HepG2 (cell line): ENCODE measurements around the gene BLOC1S1. TPM values are rescaled to one million over a fixed set of nuclear protein-coding genes. Genes with fewer than 3 reads are reported as not detected.

Experiments used
- CEBPG ChIP-seq: IDR thresholded peaks from 2 replicates; pipeline ENCODE4 v1.6.1; 2016
- RAD21 ChIP-seq: fragments of 450-650 bp; formaldehyde crosslinking; IDR thresholded peaks from 2 replicates; pipeline ENCODE4 v1.5.0; 2020; ENCODE audit warnings: mild to moderate bottlenecking
- RCOR2 ChIP-seq: IDR thresholded peaks from 2 replicates; pipeline ENCODE4 v1.6.1; 2016; ENCODE audit warnings: missing biosample characterization, missing genetic modification reagents
- STAG1 ChIP-seq: sonication (generic); formaldehyde crosslinking; IDR thresholded peaks from 2 replicates; pipeline ENCODE4 v1.4.0; 2020; ENCODE audit warnings: missing genetic modification reagents
- TFAP4 ChIP-seq: sonication (generic); IDR thresholded peaks from 2 replicates; pipeline ENCODE4 v1.6.1; 2016; ENCODE audit warnings: low read depth, borderline replicate concordance
- ZBTB7B ChIP-seq: sonication (generic); formaldehyde crosslinking; IDR thresholded peaks from 2 replicates; pipeline ENCODE4 v1.4.0; 2020; ENCODE audit warnings: missing genetic modification reagents
- ZNF292 ChIP-seq: sonication (generic); formaldehyde crosslinking; IDR thresholded peaks from 2 replicates; pipeline ENCODE4 v1.8.1; 2022; ENCODE audit warnings: mild to moderate bottlenecking, low read depth, missing genetic modification reagents, borderline replicate concordance
- ZNF773 ChIP-seq: sonication (generic); formaldehyde crosslinking; IDR thresholded peaks from 2 replicates; pipeline ENCODE4 v1.4.0; 2020; ENCODE audit warnings: missing genetic modification reagents, borderline replicate concordance
- ZSCAN25 ChIP-seq: sonication (generic); formaldehyde crosslinking; IDR thresholded peaks from 2 replicates; pipeline ENCODE4 v1.8.0; 2022; ENCODE audit warnings: mild to moderate bottlenecking, missing genetic modification reagents
- polyA plus RNA-seq, 8 experiments: library from polyadenylated mRNA; depleted of rRNA in 3 of 8; stranded (reverse) in 7 of 8; unstranded in 1 of 8; fragments of >200 nt; fragmentation: Illumina TruSeq in 4 of 8; extraction: Trizol in 4 of 8; gene quantifications; 2 replicates each; pipeline versions ENCODE4 v1.2.1 to v1.2.3, GENCODE V29; 2011 to 2016; ENCODE audit warnings: low read depth in 4 of 8, missing spikeins in 1 of 8, mixed read lengths in 1 of 8; ENCODE audit not compliant: insufficient read depth in 1 of 8
- total RNA-seq, 5 experiments: library from RNA; depleted of rRNA; stranded (reverse); fragments of >200 nt; fragmentation: Illumina TruSeq; extraction: Trizol; gene quantifications; 2 replicates each; pipeline ENCODE4 v1.2.3, GENCODE V29; 2016; ENCODE audit warnings: low read depth in 1 of 5
- TF ChIP-seq, protein P1 (sequence below), 2 experiments: fragments of 450-650 bp in 1 of 2; sonication (generic) in 1 of 2; formaldehyde crosslinking in 1 of 2; IDR thresholded peaks; 2 replicates each; pipeline versions ENCODE4 v1.6.1 to v1.8.0; 2016 to 2022; ENCODE audit warnings: antibody characterized with exemption in 1 of 2, mild to moderate bottlenecking in 1 of 2, missing genetic modification reagents in 1 of 2
- TF ChIP-seq, protein P2 (sequence below): IDR thresholded peaks from 2 replicates; pipeline ENCODE4 v1.4.0; 2020; ENCODE audit warnings: mild to moderate bottlenecking, missing genetic modification reagents

BLOC1S1 gene
- total and polyA plus RNA-seq, 2 of the 13 experiments (the other 11 are each of a cell fraction or from before 2014, with no cell fraction given), result 55.1 to 95.3 TPM

DNA sequence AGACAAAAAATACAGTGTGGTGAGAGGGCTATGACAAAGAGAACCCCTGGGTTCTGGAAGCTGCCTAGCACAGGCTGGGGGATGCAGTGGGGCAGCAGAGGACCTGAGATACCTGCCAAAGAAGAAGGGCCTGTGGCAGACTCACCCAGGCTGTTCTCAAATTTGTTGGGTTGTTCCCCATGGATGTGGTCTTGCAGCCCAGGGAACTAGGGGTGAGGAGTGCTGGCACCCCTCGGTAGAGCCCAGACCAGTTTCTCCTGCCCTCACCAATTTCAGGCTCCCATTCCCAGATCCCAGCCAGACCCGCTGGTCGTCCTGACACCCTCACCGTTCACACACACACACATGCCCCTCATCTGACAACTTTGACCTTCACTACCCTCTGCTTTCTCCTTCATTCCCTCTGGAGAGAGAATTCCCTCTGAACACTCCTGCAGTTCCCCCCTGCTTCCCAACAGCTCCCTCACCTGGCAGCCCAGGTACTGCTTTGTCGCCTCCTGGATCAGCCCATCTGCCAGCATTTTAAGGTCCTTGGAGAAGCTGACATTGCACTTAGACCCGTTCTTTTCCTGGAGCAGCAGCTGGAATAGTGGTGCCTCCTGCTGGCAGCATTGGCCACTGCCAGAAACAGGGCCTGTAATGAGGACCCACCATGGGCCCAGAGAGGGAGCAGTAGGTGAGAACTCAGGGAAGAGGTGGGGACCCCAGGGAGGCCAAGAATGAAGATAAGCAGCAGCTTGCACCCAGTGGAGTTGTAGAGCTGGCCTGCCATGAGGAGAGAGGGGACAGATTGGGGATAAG lies 21.1 kb downstream of the BLOC1S1 start (continued):
- TF ChIP-seq, protein P1, sequence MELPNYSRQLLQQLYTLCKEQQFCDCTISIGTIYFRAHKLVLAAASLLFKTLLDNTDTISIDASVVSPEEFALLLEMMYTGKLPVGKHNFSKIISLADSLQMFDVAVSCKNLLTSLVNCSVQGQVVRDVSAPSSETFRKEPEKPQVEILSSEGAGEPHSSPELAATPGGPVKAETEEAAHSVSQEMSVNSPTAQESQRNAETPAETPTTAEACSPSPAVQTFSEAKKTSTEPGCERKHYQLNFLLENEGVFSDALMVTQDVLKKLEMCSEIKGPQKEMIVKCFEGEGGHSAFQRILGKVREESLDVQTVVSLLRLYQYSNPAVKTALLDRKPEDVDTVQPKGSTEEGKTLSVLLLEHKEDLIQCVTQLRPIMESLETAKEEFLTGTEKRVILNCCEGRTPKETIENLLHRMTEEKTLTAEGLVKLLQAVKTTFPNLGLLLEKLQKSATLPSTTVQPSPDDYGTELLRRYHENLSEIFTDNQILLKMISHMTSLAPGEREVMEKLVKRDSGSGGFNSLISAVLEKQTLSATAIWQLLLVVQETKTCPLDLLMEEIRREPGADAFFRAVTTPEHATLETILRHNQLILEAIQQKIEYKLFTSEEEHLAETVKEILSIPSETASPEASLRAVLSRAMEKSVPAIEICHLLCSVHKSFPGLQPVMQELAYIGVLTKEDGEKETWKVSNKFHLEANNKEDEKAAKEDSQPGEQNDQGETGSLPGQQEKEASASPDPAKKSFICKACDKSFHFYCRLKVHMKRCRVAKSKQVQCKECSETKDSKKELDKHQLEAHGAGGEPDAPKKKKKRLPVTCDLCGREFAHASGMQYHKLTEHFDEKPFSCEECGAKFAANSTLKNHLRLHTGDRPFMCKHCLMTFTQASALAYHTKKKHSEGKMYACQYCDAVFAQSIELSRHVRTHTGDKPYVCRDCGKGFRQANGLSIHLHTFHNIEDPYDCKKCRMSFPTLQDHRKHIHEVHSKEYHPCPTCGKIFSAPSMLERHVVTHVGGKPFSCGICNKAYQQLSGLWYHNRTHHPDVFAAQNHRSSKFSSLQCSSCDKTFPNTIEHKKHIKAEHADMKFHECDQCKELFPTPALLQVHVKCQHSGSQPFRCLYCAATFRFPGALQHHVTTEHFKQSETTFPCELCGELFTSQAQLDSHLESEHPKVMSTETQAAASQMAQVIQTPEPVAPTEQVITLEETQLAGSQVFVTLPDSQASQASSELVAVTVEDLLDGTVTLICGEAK (IDR thresholded peaks at IDR 0.05), result no peak
- TF ChIP-seq, protein P1 (CRISPR knock-in tag; IDR thresholded peaks at IDR 0.05), result 0 out of 2 replicates have a peak, but pooled peaks have one; percentile 10
- peak; percentile 49; the same call in 1 of the 2 replicates for TF ChIP-seq RCOR2 (CRISPR knock-in tag)
- no peak for TF ChIP-seq ZSCAN25 (CRISPR knock-in tag)
- peak; percentile 79 for TF ChIP-seq STAG1 (CRISPR knock-in tag)
- TF ChIP-seq RAD21 (CRISPR knock-in tag), result peak; percentile 80
- 0 out of 2 replicates have a peak, but pooled peaks have one; percentile 6 for TF ChIP-seq CEBPG (CRISPR knock-in tag)
- peak; percentile 64; the same call in 1 of the 2 replicates for TF ChIP-seq TFAP4
- no peak; the same call in 1 of the 2 replicates for TF ChIP-seq ZNF292 (CRISPR knock-in tag)
- TF ChIP-seq ZNF773, result 0 out of 2 replicates have a peak, but pooled peaks have one; percentile 30
- TF ChIP-seq ZBTB7B (CRISPR knock-in tag), result peak; percentile 33; the same call in 1 of the 2 replicates
- TF ChIP-seq, protein P2, sequence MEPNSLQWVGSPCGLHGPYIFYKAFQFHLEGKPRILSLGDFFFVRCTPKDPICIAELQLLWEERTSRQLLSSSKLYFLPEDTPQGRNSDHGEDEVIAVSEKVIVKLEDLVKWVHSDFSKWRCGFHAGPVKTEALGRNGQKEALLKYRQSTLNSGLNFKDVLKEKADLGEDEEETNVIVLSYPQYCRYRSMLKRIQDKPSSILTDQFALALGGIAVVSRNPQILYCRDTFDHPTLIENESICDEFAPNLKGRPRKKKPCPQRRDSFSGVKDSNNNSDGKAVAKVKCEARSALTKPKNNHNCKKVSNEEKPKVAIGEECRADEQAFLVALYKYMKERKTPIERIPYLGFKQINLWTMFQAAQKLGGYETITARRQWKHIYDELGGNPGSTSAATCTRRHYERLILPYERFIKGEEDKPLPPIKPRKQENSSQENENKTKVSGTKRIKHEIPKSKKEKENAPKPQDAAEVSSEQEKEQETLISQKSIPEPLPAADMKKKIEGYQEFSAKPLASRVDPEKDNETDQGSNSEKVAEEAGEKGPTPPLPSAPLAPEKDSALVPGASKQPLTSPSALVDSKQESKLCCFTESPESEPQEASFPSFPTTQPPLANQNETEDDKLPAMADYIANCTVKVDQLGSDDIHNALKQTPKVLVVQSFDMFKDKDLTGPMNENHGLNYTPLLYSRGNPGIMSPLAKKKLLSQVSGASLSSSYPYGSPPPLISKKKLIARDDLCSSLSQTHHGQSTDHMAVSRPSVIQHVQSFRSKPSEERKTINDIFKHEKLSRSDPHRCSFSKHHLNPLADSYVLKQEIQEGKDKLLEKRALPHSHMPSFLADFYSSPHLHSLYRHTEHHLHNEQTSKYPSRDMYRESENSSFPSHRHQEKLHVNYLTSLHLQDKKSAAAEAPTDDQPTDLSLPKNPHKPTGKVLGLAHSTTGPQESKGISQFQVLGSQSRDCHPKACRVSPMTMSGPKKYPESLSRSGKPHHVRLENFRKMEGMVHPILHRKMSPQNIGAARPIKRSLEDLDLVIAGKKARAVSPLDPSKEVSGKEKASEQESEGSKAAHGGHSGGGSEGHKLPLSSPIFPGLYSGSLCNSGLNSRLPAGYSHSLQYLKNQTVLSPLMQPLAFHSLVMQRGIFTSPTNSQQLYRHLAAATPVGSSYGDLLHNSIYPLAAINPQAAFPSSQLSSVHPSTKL (CRISPR knock-in tag), result peak; percentile 40; the same call in 1 of the 2 replicates
